Stimulated activated CD4-positive, alpha-beta T cell treated with anti-CD3 and anti-CD28 coated beads, Interleukin-15, amount 100 ng/mL, for 1 hour (primary cell): ENCODE results near the gene NSMCE4A.
"Not testable (repeated sequence)": the region's sequence is repeated elsewhere in the genome, so short reads cannot be mapped to it uniquely, and the experiment has no call there.

Source experiments
- DNase-seq, 2 donors: peaks; one replicate each; pipeline ENCODE4 v3.0.0-alpha.2; 2020; ENCODE audit warnings: low read depth in 1 of 2, low spot score in 1 of 2

Gene NSMCE4A

GRCh38 chr10:121988361-121989324 lies 13.6 kb upstream of the NSMCE4A start, which contains the start of gene TACC2:
Gene TACC2 (plus strand): TSS chr10:121989163. CDS start chr10:122021982, 32,819 bp downstream.
- no peak for DNase-seq

DNA sequence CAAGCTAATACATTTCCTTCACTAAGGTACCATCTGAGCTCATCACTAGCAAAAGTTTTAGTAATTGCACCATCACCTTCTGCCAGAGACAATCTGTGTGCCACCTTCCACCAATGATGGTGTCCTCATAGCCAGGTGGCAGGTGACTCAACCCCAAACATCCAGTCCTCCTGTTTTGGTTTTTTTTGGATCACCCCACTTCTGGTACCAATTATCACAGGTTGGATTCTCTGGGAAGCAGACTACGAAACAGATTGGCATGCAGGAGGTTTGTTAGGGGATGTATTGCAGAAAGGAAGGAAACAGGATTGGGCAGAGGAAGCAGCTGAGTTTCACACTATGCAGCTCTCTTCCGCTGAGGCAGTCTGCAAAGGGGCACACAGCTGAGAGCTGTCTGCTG lies 9.4 kb upstream of the NSMCE4A start:
- DNase-seq = no peak

- DNase-seq = no peak
Observed at GRCh38 chr10:121983852-121984251, 8.8 kb upstream of the NSMCE4A start.

DNA sequence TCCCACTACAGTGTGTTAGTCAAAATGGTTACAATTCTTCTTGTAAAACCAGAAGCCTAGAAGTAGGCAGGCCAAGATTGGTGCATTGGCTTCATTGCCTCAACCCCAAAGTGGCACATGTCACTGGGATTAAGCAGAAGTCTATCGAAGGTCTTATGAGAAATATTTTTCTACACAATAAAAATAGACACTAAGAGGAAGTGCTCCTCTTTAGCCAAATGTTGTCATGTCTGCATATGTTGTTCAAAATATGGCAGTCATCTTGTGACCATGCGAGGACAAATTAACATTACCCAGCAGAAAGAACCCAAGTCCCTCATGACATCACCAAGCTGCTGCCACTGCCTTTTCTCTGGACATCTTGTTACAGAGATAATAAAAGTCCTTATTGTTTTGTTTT lies 6.3 kb upstream of the NSMCE4A start:
- no peak for DNase-seq

- no peak for DNase-seq
Observed at GRCh38 chr10:121978511-121978910, 3.5 kb upstream of the NSMCE4A start.

- DNase-seq = no peak
Observed at GRCh38 chr10:121976607-121977006, 1.6 kb upstream of the NSMCE4A start.

DNA sequence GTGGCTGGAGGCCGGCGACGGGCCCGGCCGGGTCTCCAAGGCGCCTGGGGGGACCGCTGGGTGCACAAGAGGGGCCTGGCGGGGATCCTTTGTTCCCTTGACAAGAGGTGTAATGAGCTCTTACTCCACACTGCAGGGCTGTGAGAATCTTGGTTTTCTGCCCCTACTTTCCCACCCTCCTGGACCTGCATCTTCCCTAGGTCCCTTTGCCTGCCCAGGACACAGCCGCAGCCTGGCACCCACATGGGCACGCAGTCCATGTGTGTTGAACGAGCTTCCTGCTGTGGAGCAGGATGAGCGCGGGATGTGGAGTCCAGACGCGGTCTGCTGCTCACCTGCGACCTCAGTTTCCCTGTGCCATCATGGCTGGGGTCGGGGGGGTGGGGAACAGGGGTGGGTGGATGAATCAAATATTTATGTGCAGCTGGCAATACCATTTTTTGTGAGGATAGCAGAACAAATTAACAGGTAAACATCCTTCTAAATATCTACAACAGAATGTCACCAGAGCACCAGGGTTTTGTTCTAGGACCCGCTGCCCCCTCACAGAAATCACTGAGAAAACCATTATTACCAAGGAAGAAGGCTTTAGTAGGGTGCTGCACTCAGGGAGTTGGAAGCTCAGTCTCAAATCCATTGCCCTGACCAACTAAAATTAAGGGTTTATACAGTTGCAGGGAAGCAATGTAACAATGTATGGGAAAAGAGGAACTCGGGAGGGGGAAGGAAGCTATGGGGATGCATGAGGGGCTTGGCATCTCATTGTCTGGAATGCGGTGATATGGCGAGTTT lies 474 bp upstream of the NSMCE4A start:
- DNase-seq = no peak

GRCh38 chr10:121974019-121974534 lies 940 bp downstream of the NSMCE4A start:
- DNase-seq = no peak

DNA sequence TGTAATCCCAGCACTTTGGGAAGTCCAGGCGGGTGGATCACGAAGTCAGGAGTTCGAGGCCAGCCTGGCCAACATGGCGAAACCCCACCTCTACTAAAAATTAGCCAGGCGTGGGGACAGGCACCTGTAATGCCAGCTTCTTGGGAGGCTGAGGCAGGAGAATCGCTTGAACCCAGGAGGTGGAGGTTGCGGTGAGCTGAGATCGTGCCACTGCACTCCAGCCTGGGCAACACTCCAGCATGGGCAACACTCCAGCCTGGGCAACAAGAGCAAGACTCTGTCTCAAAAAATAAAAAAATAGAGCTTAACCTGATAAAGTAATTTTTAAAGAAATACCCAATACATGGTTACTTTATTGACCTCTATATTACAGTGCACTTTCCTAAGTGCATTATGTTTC lies 5.9 kb downstream of the NSMCE4A start:
- DNase-seq = not testable (repeated sequence)

DNA sequence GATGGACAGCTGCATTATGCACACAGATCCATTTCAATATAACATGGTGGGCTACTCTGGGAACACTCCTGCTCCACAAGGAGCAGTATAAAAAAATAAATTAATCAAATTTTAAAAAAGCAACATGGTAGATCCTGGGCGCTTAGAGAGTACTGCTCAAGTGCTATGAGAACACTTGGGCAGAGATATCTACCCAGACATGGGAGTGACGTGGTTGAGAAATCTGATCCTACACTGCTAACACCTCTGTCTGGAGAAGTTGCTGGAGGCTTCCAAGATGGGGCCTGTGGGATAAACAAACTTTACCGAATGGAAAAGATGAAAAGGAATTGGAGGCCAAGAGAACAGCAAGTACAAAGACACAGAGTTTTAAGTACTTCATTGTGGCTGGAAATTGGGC lies 9.0 kb downstream of the NSMCE4A start:
- no peak for DNase-seq

- DNase-seq = no peak
Observed at GRCh38 chr10:121961456-121961855, 13.6 kb downstream of the NSMCE4A start.

DNA sequence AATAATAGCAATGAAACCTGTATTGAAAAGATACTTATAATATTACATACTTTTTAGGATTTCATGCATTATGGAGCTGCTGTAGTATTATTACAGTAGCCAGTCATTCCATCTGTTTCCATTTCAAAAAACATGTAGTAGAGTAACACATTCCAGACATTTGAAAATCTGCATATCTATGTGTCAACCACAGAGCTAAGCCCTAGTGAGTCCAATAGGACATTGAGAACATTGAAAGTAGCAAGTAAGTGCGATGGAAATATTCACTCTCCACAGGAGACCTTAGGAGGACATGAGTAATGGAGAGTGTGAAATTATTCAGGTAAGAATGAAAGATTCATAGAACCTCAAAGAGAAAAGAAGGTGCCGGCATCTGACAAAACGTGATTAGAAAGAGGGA lies 15.3 kb downstream of the NSMCE4A start:
- DNase-seq = no peak

DNA sequence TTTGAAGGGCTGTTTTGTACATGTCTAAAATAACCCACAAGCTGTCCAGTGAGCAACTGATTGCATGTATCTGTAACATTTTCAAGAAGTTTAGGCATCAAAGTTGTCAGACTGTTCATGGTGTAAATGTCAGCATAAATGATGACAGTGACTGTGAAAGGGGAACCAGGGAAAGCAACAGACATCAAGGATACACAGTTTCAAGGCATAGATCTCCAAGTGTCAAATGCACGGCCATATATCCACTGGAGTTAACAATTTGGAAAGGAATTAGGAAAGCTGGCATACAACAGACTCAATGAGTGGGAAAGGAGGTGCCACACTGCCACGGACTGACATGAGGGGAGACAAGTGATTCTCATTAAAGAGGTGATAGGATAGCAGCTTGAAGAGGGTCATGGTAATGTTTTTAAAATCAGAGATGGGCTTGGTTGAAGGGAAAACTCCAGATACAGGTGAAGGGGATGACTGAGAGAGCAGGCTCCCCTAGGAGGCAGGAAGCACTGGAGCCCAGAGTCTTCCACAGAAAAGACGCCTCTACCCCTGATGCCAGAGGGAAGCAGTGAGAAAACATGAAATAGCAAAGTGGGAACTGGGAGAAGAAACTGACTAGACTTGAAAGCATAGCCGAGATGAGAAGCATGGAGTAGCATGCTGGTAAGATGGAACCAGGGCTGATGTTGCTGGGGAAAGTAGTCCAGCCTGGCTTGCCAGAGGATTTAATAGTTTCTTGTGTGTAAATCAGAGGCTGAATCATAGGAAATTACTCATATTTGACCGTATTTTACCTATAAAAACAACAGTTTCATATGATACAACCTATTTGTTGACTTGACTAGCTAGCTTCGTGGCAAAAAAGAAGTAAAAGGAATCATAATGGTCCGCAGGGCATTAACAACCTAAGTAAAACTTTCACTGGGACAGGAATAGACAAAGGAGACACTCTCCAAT lies 18.6 kb downstream of the NSMCE4A start:
- no peak for DNase-seq

- DNase-seq = no peak
Observed at GRCh38 chr10:121952226-121952625, 22.8 kb downstream of the NSMCE4A start.

GRCh38 chr10:121949451-121949850 lies 25.6 kb downstream of the NSMCE4A start:
- no peak for DNase-seq

- DNase-seq = no peak
Observed at GRCh38 chr10:121949049-121949448, 26.0 kb downstream of the NSMCE4A start.

GRCh38 chr10:121947343-121948330 lies 27.4 kb downstream of the NSMCE4A start:
- DNase-seq = no peak

- DNase-seq = no peak
Observed at GRCh38 chr10:121942749-121943416, 32.1 kb downstream of the NSMCE4A start.

GRCh38 chr10:121941532-121941931 lies 33.5 kb downstream of the NSMCE4A start:
- no peak for DNase-seq
